PC-9 (cell line): ENCODE results near the gene TDP1.

Experiments used
- CTCF ChIP-seq: fragments of 200-600 bp; sonication (generic); conservative IDR thresholded peaks from 2 replicates; pipeline ENCODE4 v1.6.1; 2017; ENCODE audit warnings: mixed run types, antibody characterized with exemption, mild to moderate bottlenecking, moderate library complexity
- EZH2 ChIP-seq: fragments of 200-600 bp; sonication (generic); IDR thresholded peaks from 2 replicates; pipeline ENCODE4 v1.8.0; 2017; ENCODE audit warnings: antibody characterized with exemption, low read depth

GRCh38 chr14:90062822-90063539, 107.3 kb downstream of the TDP1 start:
- TF ChIP-seq CTCF (no peak), EZH2 (no peak)
